HepG2 (cell line): ENCODE results near the gene ZBTB7B. TPM values are rescaled to one million over a fixed set of nuclear protein-coding genes. Genes with fewer than 3 reads are reported as not detected.

Experiments used
- AGO2 ChIP-seq: fragments of 200-400 bp; formaldehyde crosslinking; optimal IDR thresholded peaks from 2 replicates; pipeline ENCODE3; 2017; ENCODE audit warnings: mild to moderate bottlenecking, low read depth, low read length, moderate library complexity
- AKAP8 ChIP-seq: sonication (generic); formaldehyde crosslinking; IDR thresholded peaks from 2 replicates; pipeline ENCODE4 v1.5.1; 2020; ENCODE audit warnings: mild to moderate bottlenecking, missing genetic modification reagents
- CC2D1A ChIP-seq: sonication (generic); formaldehyde crosslinking; IDR thresholded peaks from 2 replicates; pipeline ENCODE4 v1.8.1; 2023; ENCODE audit warnings: mild to moderate bottlenecking, missing genetic modification reagents
- CEBPG ChIP-seq: IDR thresholded peaks from 2 replicates; pipeline ENCODE4 v1.6.1; 2016
- CENPT ChIP-seq: sonication (generic); formaldehyde crosslinking; IDR thresholded peaks from 2 replicates; pipeline ENCODE4 v1.8.0; 2022; ENCODE audit warnings: low read depth, mild to moderate bottlenecking, moderate library complexity, missing genetic modification reagents
- CREM ChIP-seq, 2 experiments: sonication (generic) in 1 of 2; formaldehyde crosslinking in 1 of 2; IDR thresholded peaks; 2 replicates each; pipeline versions ENCODE4 v1.4.0 to v1.6.1; 2016 to 2020; ENCODE audit warnings: antibody characterized with exemption in 1 of 2, mild to moderate bottlenecking in 1 of 2, missing genetic modification reagents in 1 of 2
- FOSL1 ChIP-seq: sonication (generic); formaldehyde crosslinking; IDR thresholded peaks from 2 replicates; pipeline ENCODE4 v1.9.0; 2021; ENCODE audit warnings: missing genetic modification reagents, borderline replicate concordance
- GTF2F1 ChIP-seq: fragments of 150-350 bp; IDR thresholded peaks from 2 replicates; pipeline ENCODE4 v1.6.1; 2014; ENCODE audit warnings: low read length
- HMG20B ChIP-seq: conservative IDR thresholded peaks from 2 replicates; pipeline ENCODE4 v1.6.1; 2016; ENCODE audit warnings: missing genetic modification reagents, missing compliant biosample characterization
- HNF1B ChIP-seq: sonication (generic); formaldehyde crosslinking; IDR thresholded peaks from 2 replicates; pipeline ENCODE4 v1.5.1; 2020; ENCODE audit warnings: mild to moderate bottlenecking, moderate library complexity, missing genetic modification reagents
- HOXA3 ChIP-seq: sonication (generic); formaldehyde crosslinking; IDR thresholded peaks from 2 replicates; pipeline ENCODE4 v1.5.0; 2020; ENCODE audit warnings: missing genetic modification reagents
- KMT2B ChIP-seq: IDR thresholded peaks from 2 replicates; pipeline ENCODE4 v1.6.1; 2016; ENCODE audit warnings: missing genetic modification reagents, missing compliant biosample characterization
- MBNL3 ChIP-seq: fragments of 250-450 bp; sonication (Bioruptor Pico); conservative IDR thresholded peaks from 2 replicates; pipeline ENCODE4 v1.8.0; 2022; ENCODE audit warnings: mild to moderate bottlenecking, inconsistent platforms
- NCOA5 ChIP-seq: sonication (generic); formaldehyde crosslinking; IDR thresholded peaks from 2 replicates; pipeline ENCODE4 v1.4.0; 2020; ENCODE audit warnings: missing genetic modification reagents
- NCOR1 ChIP-seq: fragments of 200-600 bp; sonication (generic); IDR thresholded peaks from 2 replicates; pipeline ENCODE4 v1.7.0; 2017; ENCODE audit warnings: antibody characterized with exemption, low read length, borderline replicate concordance
- SAP130 ChIP-seq: IDR thresholded peaks from 2 replicates; pipeline ENCODE4 v1.6.1; 2016; ENCODE audit warnings: low read depth
- SATB2 ChIP-seq: sonication (generic); formaldehyde crosslinking; IDR thresholded peaks from 2 replicates; pipeline ENCODE4 v1.5.0; 2020; ENCODE audit warnings: missing genetic modification reagents
- SCMH1 ChIP-seq: sonication (generic); formaldehyde crosslinking; IDR thresholded peaks from 2 replicates; pipeline ENCODE4 v1.9.0; 2021; ENCODE audit warnings: missing genetic modification reagents, mild to moderate bottlenecking, borderline replicate concordance
- TBX2 ChIP-seq: sonication (generic); formaldehyde crosslinking; IDR thresholded peaks from 2 replicates; pipeline ENCODE4 v1.5.0; 2020; ENCODE audit warnings: missing genetic modification reagents, mild to moderate bottlenecking, borderline replicate concordance
- ZBTB38 ChIP-seq: sonication (generic); formaldehyde crosslinking; IDR thresholded peaks from 2 replicates; pipeline ENCODE4 v1.5.1; 2020; ENCODE audit warnings: mild to moderate bottlenecking, missing genetic modification reagents
- ZBTB49 ChIP-seq: sonication (generic); formaldehyde crosslinking; IDR thresholded peaks from 2 replicates; pipeline ENCODE4 v1.4.0; 2020; ENCODE audit warnings: missing genetic modification reagents, borderline replicate concordance
- ZNF264 ChIP-seq: sonication (generic); formaldehyde crosslinking; IDR thresholded peaks from 2 replicates; pipeline ENCODE4 v1.4.0; 2020; ENCODE audit warnings: missing genetic modification reagents
- ZNF546 ChIP-seq: sonication (generic); formaldehyde crosslinking; conservative IDR thresholded peaks from 2 replicates; pipeline ENCODE4 v1.8.1; 2023; ENCODE audit warnings: mild to moderate bottlenecking, missing genetic modification reagents
- ZNF709 ChIP-seq: sonication (generic); formaldehyde crosslinking; IDR thresholded peaks from 2 replicates; pipeline ENCODE4 v1.5.0; 2020; ENCODE audit warnings: mild to moderate bottlenecking, missing genetic modification reagents
- ZNF784 ChIP-seq: sonication (generic); formaldehyde crosslinking; IDR thresholded peaks from 2 replicates; pipeline ENCODE4 v1.5.1; 2020; ENCODE audit warnings: missing genetic modification reagents, mild to moderate bottlenecking, borderline replicate concordance
- polyA plus RNA-seq, 8 experiments: library from polyadenylated mRNA; depleted of rRNA in 3 of 8; stranded (reverse) in 7 of 8; unstranded in 1 of 8; fragments of >200 nt; fragmentation: Illumina TruSeq in 4 of 8; extraction: Trizol in 4 of 8; gene quantifications; 2 replicates each; pipeline versions ENCODE4 v1.2.1 to v1.2.3, GENCODE V29; 2011 to 2016; ENCODE audit warnings: low read depth in 4 of 8, missing spikeins in 1 of 8, mixed read lengths in 1 of 8; ENCODE audit not compliant: insufficient read depth in 1 of 8
- total RNA-seq, 5 experiments: library from RNA; depleted of rRNA; stranded (reverse); fragments of >200 nt; fragmentation: Illumina TruSeq; extraction: Trizol; gene quantifications; 2 replicates each; pipeline ENCODE4 v1.2.3, GENCODE V29; 2016; ENCODE audit warnings: low read depth in 1 of 5
- TF ChIP-seq, protein P1 (sequence below): sonication (generic); formaldehyde crosslinking; IDR thresholded peaks from 2 replicates; pipeline ENCODE4 v1.4.0; 2020; ENCODE audit warnings: mild to moderate bottlenecking, low read depth, missing genetic modification reagents

ZBTB7B gene
- total and polyA plus RNA-seq, 2 of the 13 experiments (the other 11 are each of a cell fraction or from before 2014, with no cell fraction given) = 15.5 to 17.5 TPM

GRCh38 chr1:155007251-155007828, 4.7 kb downstream of the ZBTB7B start (continued):
- TF ChIP-seq GTF2F1 (no peak), NCOA5 (no peak), ZBTB49 (CRISPR knock-in tag) (no peak), HNF1B (no peak), SCMH1 (no peak), MBNL3 (no peak), HOXA3 (CRISPR knock-in tag) (0 out of 2 replicates have a peak, but pooled peaks have one; percentile 18), CC2D1A (CRISPR knock-in tag) (no peak), CEBPG (CRISPR knock-in tag) (no peak), SAP130 (CRISPR knock-in tag) (peak; percentile 33; the same call in 1 of the 2 replicates), AGO2 (peak; percentile 44), ZNF264 (CRISPR knock-in tag) (no peak), ZNF709 (no peak), TBX2 (CRISPR knock-in tag) (no peak), KMT2B (CRISPR knock-in tag) (no peak), AKAP8 (no peak), SATB2 (no peak), CENPT (CRISPR knock-in tag) (no peak), ZNF546 (CRISPR knock-in tag) (no peak), HMG20B (CRISPR knock-in tag) (no peak), CREM (IDR thresholded peaks at IDR 0.05) (no peak), CREM (CRISPR knock-in tag; IDR thresholded peaks at IDR 0.05) (no peak), FOSL1 (CRISPR knock-in tag) (no peak), NCOR1 (peak; percentile 34; the same call in 1 of the 2 replicates), ZNF784 (CRISPR knock-in tag) (no peak), ZBTB38 (no peak)
- TF ChIP-seq, protein P1, sequence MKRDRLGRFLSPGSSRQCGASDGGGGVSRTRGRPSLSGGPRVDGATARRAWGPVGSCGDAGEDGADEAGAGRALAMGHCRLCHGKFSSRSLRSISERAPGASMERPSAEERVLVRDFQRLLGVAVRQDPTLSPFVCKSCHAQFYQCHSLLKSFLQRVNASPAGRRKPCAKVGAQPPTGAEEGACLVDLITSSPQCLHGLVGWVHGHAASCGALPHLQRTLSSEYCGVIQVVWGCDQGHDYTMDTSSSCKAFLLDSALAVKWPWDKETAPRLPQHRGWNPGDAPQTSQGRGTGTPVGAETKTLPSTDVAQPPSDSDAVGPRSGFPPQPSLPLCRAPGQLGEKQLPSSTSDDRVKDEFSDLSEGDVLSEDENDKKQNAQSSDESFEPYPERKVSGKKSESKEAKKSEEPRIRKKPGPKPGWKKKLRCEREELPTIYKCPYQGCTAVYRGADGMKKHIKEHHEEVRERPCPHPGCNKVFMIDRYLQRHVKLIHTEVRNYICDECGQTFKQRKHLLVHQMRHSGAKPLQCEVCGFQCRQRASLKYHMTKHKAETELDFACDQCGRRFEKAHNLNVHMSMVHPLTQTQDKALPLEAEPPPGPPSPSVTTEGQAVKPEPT (CRISPR knock-in tag) = peak; percentile 43; the same call in 1 of the 2 replicates
